ENCODE data around the gene DIS3L2.

- no peak for TF ChIP-seq CTCF (conservative IDR thresholded peaks at IDR 0.05; ENCODE audit: low read length)
- TF ChIP-seq EZH2phosphoT487 (IDR thresholded peaks at IDR 0.05; ENCODE audit: borderline replicate concordance): no peak
These were observed 356.8 kb downstream of the DIS3L2 start for GRCh38 chr2:232318169-232318855.
